Left renal pelvis (tissue), 4 donors: Measurements from ENCODE around the gene TBC1D2B. TPM values are rescaled to one million over a fixed set of nuclear protein-coding genes. Genes with fewer than 3 reads are reported as not detected.
"Not testable (repeated sequence)": the region's sequence is repeated elsewhere in the genome, so short reads cannot be mapped to it uniquely, and the experiment has no call there.

Source experiments
- DNase-seq, 4 donors: peaks; one replicate each; pipeline ENCODE4 v3.0.0-alpha.2; 2013; ENCODE audit warnings: low read depth in 4 of 4, low spot score in 3 of 4
- polyA plus RNA-seq, 4 donors: library from polyadenylated mRNA; unstranded; fragments of 120-200 nt; gene quantifications; one replicate each; pipeline ENCODE4 v1.2.1, GENCODE V29; 2013; ENCODE audit not compliant: insufficient read length in 4 of 4

TBC1D2B gene
- polyA plus RNA-seq, 4 donors = 30.1 to 45.4 (median 31.3) TPM

- no peak for DNase-seq
These were observed 97.4 kb downstream of the TBC1D2B start for GRCh38 chr15:77980098-77980497.

- DNase-seq = not testable (repeated sequence)
These were observed 98.4 kb downstream of the TBC1D2B start for GRCh38 chr15:77979157-77979556.

GRCh38 chr15:77978759-77979145, 98.8 kb downstream of the TBC1D2B start:
- DNase-seq = not testable (repeated sequence)

- DNase-seq = not testable (repeated sequence)
These were observed 99.4 kb downstream of the TBC1D2B start for GRCh38 chr15:77977903-77978758.

GRCh38 chr15:77976760-77977525, 100.6 kb downstream of the TBC1D2B start:
- DNase-seq = not testable (repeated sequence)

- DNase-seq = not testable (repeated sequence)
These were observed 101.4 kb downstream of the TBC1D2B start for GRCh38 chr15:77976095-77976450.

GRCh38 chr15:77975332-77976094, 102.0 kb downstream of the TBC1D2B start:
- DNase-seq = no peak

GRCh38 chr15:77974416-77975331, 102.8 kb downstream of the TBC1D2B start:
- DNase-seq = no peak

GRCh38 chr15:77974098-77974414, 103.5 kb downstream of the TBC1D2B start:
- no peak for DNase-seq

- DNase-seq = not testable (repeated sequence)
These were observed 104.0 kb downstream of the TBC1D2B start for GRCh38 chr15:77973273-77974097.

GRCh38 chr15:77972706-77973105, 104.8 kb downstream of the TBC1D2B start:
- not testable (repeated sequence) for DNase-seq

- DNase-seq = not testable (repeated sequence)
These were observed 105.6 kb downstream of the TBC1D2B start for GRCh38 chr15:77971875-77972274.

- DNase-seq = not testable (repeated sequence)
These were observed 106.6 kb downstream of the TBC1D2B start for GRCh38 chr15:77970813-77971360.

GRCh38 chr15:77969055-77969454, 108.5 kb downstream of the TBC1D2B start:
- DNase-seq = no peak

- no peak for DNase-seq
These were observed 109.7 kb downstream of the TBC1D2B start for GRCh38 chr15:77967798-77968197.

- not testable (repeated sequence) for DNase-seq
These were observed 110.3 kb downstream of the TBC1D2B start for GRCh38 chr15:77967235-77967615.

GRCh38 chr15:77966540-77967234, 110.8 kb downstream of the TBC1D2B start:
- no peak for DNase-seq

- no peak for DNase-seq
These were observed 113.3 kb downstream of the TBC1D2B start for GRCh38 chr15:77964193-77964592.
